Neural crest cell (in vitro differentiated cells): ENCODE data around the gene TNS3. TPM values are rescaled to one million over a fixed set of nuclear protein-coding genes. Genes with fewer than 3 reads are reported as not detected.

Source experiments
- DNase-seq: peaks from one replicate; pipeline ENCODE4 v3.0.0; 2021; ENCODE audit warnings: low read depth, mixed read lengths, low spot score
- H3K27ac Mint-ChIP-seq: one replicate; pipeline ENCODE4 v1.8.0; 2021; ENCODE audit warnings: mild to moderate bottlenecking, mixed read lengths; ENCODE audit not compliant: unreplicated experiment
- H3K27me3 Mint-ChIP-seq: 2 replicates; pipeline ENCODE4 v1.8.0; 2021; ENCODE audit warnings: low read depth, mild to moderate bottlenecking, mixed read lengths
- H3K36me3 Mint-ChIP-seq: 2 replicates; pipeline ENCODE4 v1.8.0; 2021; ENCODE audit warnings: low read depth, mild to moderate bottlenecking, mixed read lengths
- H3K4me1 Mint-ChIP-seq: 2 replicates; pipeline ENCODE4 v1.8.0; 2021; ENCODE audit warnings: mixed read lengths
- H3K4me3 Mint-ChIP-seq: one replicate; pipeline ENCODE4 v1.8.0; 2021; ENCODE audit warnings: mild to moderate bottlenecking, mixed read lengths
- H3K9me3 Mint-ChIP-seq: 2 replicates; pipeline ENCODE4 v1.8.0; 2021; ENCODE audit warnings: mixed read lengths
- total RNA-seq: library from RNA; stranded (reverse); gene quantifications from 2 replicates; pipeline ENCODE4 v1.2.1, GENCODE V29; 2021
- TF ChIP-seq, protein P1 (sequence below): fragments of 200-600 bp; sonication (generic); conservative IDR thresholded peaks from 2 replicates; pipeline ENCODE4 v1.5.0; 2021; ENCODE audit warnings: antibody characterized with exemption, mild to moderate bottlenecking

Gene TNS3
- total RNA-seq, 1 donor from 2014 or later: 26.4 TPM

DNA sequence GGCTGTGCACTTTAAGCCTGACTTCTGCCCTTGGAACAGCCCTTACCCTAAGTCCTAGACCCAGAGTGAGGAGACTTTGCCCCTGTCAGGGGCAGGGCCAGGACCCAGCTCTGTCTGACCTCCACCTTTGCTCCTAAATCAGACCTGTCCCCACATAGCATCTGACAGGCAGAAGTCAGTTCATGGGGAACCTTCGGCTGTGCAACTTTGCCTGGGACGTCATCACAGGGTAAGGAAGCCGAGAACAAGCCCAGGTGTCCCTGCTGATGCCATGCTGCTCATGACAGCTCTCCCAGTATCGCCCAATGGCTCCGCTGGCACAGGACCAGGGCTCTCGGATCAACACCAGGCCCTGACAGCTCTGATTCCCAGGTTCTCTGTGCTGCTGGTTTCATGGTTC lies 55.4 kb downstream of the TNS3 start:
- Mint-ChIP-seq H3K27me3 (no peaks in the 10 kb centered on the region), H3K9me3 (peaks cover 5% of the 10 kb centered on the region), H3K4me3 (no peak overlapping the region), H3K27ac (no peak overlapping the region), H3K4me1 (peaks cover 2% of the 10 kb centered on the region), H3K36me3 (peaks cover 14% of the 10 kb centered on the region)
- TF ChIP-seq, protein P1, sequence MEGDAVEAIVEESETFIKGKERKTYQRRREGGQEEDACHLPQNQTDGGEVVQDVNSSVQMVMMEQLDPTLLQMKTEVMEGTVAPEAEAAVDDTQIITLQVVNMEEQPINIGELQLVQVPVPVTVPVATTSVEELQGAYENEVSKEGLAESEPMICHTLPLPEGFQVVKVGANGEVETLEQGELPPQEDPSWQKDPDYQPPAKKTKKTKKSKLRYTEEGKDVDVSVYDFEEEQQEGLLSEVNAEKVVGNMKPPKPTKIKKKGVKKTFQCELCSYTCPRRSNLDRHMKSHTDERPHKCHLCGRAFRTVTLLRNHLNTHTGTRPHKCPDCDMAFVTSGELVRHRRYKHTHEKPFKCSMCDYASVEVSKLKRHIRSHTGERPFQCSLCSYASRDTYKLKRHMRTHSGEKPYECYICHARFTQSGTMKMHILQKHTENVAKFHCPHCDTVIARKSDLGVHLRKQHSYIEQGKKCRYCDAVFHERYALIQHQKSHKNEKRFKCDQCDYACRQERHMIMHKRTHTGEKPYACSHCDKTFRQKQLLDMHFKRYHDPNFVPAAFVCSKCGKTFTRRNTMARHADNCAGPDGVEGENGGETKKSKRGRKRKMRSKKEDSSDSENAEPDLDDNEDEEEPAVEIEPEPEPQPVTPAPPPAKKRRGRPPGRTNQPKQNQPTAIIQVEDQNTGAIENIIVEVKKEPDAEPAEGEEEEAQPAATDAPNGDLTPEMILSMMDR: no peak
- no peak for DNase-seq

DNA sequence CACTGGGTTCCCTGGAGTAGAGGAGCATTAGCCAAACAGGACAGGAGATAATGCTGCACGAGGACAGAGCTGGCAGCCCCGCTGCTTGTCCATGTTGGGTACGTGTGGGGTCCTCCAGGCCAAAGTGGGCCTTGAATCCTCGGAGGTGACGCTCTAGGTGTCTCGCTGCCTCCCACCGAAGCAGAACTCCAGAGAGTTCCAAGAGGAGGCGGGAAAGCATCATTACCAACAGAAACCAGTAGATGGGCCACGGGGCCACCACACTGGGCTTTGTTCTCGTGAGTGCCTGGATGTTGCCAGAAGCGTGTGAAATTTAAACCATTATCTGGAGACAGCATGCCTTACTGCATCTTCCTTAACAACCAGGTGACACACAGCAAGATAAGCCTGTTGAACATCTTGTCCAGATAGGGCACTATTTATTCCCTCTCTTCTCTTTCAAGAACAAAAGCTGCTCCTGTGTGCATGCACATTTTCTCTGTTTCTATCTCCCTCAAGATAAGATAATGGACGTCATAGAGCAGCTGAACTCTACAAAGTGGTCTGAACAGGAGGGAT lies 56.8 kb downstream of the TNS3 start:
- Mint-ChIP-seq H3K27ac (no peak overlapping the region), H3K9me3 (peaks cover 1% of the 10 kb centered on the region), H3K4me3 (no peak overlapping the region), H3K27me3 (no peaks in the 10 kb centered on the region), H3K4me1 (peaks cover 9% of the 10 kb centered on the region), H3K36me3 (peaks cover 11% of the 10 kb centered on the region)
- DNase-seq: no peak
- TF ChIP-seq, protein P1: no peak

DNA sequence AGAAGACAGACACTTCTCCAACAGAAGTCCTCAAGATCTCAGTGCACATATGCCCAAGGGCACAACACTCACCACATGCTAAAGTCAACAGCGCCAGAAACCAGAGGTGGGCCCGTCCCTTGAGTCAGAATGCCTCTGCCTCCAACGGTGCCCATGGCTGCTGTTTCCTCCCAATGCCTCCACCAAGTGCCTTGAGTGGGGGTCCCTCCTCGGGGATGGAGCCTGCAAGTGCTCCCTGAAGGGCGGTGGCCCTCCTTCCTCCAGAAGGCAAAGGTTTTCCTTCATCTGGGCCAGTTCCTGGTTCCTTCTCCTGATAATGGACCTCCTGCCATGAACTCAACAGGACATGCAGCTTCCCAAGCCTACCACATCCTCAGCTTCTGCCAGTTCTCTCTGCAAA lies 58.5 kb downstream of the TNS3 start:
- peaks cover 10% of the 10 kb centered on the region for H3K4me1 Mint-ChIP-seq
- TF ChIP-seq, protein P1: no peak
- H3K4me3 Mint-ChIP-seq: no peak overlapping the region
- no peak overlapping the region for H3K27ac Mint-ChIP-seq
- H3K9me3 Mint-ChIP-seq: no peaks in the 10 kb centered on the region
- no peak for DNase-seq
- peaks cover 8% of the 10 kb centered on the region for H3K36me3 Mint-ChIP-seq
- no peaks in the 10 kb centered on the region for H3K27me3 Mint-ChIP-seq

DNA sequence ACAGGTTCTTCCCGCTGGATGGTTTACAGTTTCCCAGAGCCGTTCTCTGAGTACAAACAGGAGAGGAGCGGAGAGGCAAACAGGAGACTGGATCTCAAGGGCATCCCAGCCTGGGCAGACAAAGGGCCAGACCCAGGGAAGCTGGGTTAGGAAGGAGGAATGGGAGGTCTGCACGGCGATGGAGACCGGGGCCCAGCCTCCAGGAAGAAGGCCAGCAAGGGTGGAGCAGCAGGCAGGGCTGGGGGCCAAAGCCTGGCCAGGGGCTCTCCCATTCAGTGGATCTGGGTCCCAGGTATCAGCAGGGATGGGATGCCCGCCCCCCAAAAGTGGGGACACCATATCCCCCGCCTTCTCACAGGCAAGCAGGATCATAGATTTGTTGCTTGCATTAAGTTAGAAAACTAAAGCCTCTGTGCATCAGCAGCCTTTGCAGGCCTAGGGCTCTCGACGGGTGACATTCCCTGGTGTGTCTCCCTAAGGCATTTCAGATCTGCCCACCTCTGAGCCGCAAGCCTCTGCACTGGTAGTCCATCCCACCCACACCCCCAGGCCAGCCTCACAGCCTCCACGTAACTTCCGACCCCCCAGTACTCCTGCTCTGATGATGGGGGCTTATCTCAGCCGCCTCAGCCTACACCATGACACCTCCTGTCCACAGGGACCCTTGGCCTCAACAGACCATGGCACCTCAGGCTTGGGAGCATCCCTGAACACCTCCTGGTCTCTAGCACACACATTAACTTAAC lies 59.9 kb downstream of the TNS3 start:
- Mint-ChIP-seq H3K4me3 (no peak overlapping the region), H3K4me1 (peaks cover 10% of the 10 kb centered on the region), H3K9me3 (no peaks in the 10 kb centered on the region), H3K27ac (peak overlapping the region; percentile 71), H3K27me3 (no peaks in the 10 kb centered on the region), H3K36me3 (peaks cover 8% of the 10 kb centered on the region)
- TF ChIP-seq, protein P1: no peak
- no peak for DNase-seq

DNA sequence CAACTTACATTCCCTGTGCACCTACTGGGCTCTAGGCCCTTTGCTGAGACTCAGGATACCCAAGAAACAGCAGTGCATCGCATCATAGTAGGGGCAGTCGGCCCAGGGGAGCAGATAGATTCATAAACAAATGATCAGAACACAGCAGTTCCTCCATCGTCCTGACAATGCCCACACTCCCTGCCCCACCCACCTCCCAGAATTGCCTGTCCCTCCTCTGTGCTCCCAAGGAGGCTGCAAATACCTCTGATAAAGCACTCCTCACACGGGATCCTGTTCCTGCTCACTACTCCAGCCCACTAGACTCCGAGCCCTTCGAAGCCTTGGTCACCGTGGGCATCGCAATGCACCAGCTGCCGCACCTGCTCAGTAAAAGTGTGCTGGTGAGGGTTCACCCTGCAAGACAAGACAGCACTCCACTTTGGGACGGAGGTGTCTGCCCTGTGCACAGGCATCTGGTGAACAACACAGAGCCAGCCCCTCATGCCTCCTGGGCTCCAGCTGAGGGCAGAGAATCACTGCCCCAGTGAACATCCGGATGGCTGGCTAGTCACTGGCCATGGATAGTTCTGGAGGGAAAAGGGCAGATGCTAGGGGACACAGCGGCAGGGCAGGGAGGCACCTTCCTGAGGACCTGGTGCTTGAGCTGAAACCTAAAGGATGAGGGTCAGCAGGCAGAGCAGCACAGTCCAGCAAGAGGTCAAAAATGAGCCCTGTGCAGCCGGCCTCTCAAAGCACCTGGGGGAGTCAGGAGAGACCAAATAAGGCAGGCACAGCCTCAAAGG lies 60.7 kb downstream of the TNS3 start:
- H3K4me1 Mint-ChIP-seq: peaks cover 10% of the 10 kb centered on the region
- H3K36me3 Mint-ChIP-seq: peaks cover 8% of the 10 kb centered on the region
- H3K4me3 Mint-ChIP-seq: no peak overlapping the region
- no peaks in the 10 kb centered on the region for H3K27me3 Mint-ChIP-seq
- H3K27ac Mint-ChIP-seq: peak overlapping the region; percentile 20
- DNase-seq: no peak
- no peaks in the 10 kb centered on the region for H3K9me3 Mint-ChIP-seq
- TF ChIP-seq, protein P1: no peak
